Loucy (cell line): Measurements from ENCODE around the gene NRXN3.

Experiments used
- EZH2phosphoT487 ChIP-seq: fragments of 200-600 bp; IDR thresholded peaks from 2 replicates; pipeline ENCODE4 v1.6.1; 2018; ENCODE audit warnings: antibody characterized with exemption, mild to moderate bottlenecking, moderate library complexity, borderline replicate concordance
- TF ChIP-seq, protein P1 (sequence below): fragments of 200-600 bp; sonication (generic); conservative IDR thresholded peaks from 2 replicates; pipeline ENCODE4 v1.5.1; 2014; ENCODE audit warnings: mild to moderate bottlenecking, antibody characterized with exemption, low read length

DNA sequence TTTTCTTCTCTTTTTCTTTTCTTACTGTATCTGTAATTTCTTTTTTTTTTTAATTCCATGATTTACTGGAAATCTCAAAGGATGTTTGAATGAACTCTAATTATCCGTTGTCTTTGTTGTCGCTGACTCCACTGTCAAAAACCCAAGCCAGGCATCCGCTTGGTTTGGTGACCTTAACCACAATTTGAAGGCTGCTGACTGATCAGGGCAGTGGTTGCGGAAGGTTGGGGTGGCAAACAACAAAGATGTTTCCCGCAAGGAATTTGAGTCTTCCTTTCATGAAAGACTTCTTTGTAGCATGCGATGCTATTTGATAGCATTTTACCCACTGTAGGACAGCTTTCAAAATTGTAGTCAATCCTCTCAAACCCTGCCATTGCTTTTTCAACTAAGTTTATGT, 1027.3 kb downstream of the NRXN3 start:
- TF ChIP-seq, protein P1, sequence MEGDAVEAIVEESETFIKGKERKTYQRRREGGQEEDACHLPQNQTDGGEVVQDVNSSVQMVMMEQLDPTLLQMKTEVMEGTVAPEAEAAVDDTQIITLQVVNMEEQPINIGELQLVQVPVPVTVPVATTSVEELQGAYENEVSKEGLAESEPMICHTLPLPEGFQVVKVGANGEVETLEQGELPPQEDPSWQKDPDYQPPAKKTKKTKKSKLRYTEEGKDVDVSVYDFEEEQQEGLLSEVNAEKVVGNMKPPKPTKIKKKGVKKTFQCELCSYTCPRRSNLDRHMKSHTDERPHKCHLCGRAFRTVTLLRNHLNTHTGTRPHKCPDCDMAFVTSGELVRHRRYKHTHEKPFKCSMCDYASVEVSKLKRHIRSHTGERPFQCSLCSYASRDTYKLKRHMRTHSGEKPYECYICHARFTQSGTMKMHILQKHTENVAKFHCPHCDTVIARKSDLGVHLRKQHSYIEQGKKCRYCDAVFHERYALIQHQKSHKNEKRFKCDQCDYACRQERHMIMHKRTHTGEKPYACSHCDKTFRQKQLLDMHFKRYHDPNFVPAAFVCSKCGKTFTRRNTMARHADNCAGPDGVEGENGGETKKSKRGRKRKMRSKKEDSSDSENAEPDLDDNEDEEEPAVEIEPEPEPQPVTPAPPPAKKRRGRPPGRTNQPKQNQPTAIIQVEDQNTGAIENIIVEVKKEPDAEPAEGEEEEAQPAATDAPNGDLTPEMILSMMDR, result no peak
- no peak for TF ChIP-seq EZH2phosphoT487
